Kidney (tissue), 14 donors: ENCODE data around the gene CRBN. TPM values are rescaled to one million over a fixed set of nuclear protein-coding genes. Genes with fewer than 3 reads are reported as not detected.

Experiments
- DNase-seq, 5 donors: peaks; one replicate each; pipeline ENCODE4 v3.0.0-alpha.2; 2013 to 2020
- FAIRE-seq: peaks from 2 replicates; lab custom pipeline; 2012; peaks lifted over from hg19 to GRCh38; lab: Jason Lieb, UNC
- H3K27ac ChIP-seq, 2 donors: one replicate each; pipeline ENCODE4 v1.7.0; 2013; ENCODE audit warnings: low read depth in 2 of 2, low read length in 2 of 2, inconsistent platforms in 1 of 2
- H3K27me3 ChIP-seq: one replicate; pipeline ENCODE4 v1.7.1; 2013; ENCODE audit warnings: low read length, inconsistent platforms; ENCODE audit not compliant: control insufficient read depth, insufficient read depth
- H3K36me3 ChIP-seq, 3 donors: one replicate each; pipeline versions ENCODE4 v1.7.0 to v1.7.1; 2013; ENCODE audit warnings: low read length in 3 of 3, control low read depth in 1 of 3, inconsistent platforms in 1 of 3; ENCODE audit not compliant: insufficient read depth in 3 of 3, control insufficient read depth in 2 of 3
- H3K4me1 ChIP-seq, 3 donors: one replicate each; pipeline versions ENCODE4 v1.7.0 to v1.7.1; 2013; ENCODE audit warnings: low read length in 3 of 3, inconsistent platforms in 1 of 3, low read depth in 1 of 3; ENCODE audit not compliant: control insufficient read depth in 2 of 3, insufficient read depth in 2 of 3
- H3K4me3 ChIP-seq, 3 donors: one replicate each; pipeline versions ENCODE4 v1.7.0 to v1.8.1; 2013; ENCODE audit warnings: low read length in 3 of 3, control low read depth in 1 of 3, inconsistent platforms in 1 of 3
- H3K9ac ChIP-seq, 3 donors: one replicate each; pipeline versions ENCODE4 v1.7.0 to v1.7.1; 2013; ENCODE audit warnings: low read length in 3 of 3, control low read depth in 1 of 3, inconsistent platforms in 1 of 3
- H3K9me3 ChIP-seq, 3 donors: one replicate each; pipeline versions ENCODE4 v1.7.0 to v1.7.1; 2013; ENCODE audit warnings: low read length in 3 of 3, control low read depth in 1 of 3, inconsistent platforms in 1 of 3; ENCODE audit not compliant: control insufficient read depth in 2 of 3, insufficient read depth in 1 of 3
- CTCF ChIP-seq: IDR thresholded peaks from 3 replicates; pipeline ENCODE4 v1.5.1; 2012; ENCODE audit warnings: mild to moderate bottlenecking, moderate library complexity, borderline replicate concordance; ENCODE audit not compliant: insufficient read depth; ENCODE audit errors: extremely low read depth
- intact Hi-C: fragments of 100-400 bp; cut with DNase I; formaldehyde crosslinking; loops from one replicate; pipeline ENCODE4 v1.11.1; 2022
- polyA plus RNA-seq: library from polyadenylated mRNA; stranded (reverse); fragments of 350-450 nt; fragmentation: Illumina TruSeq; extraction: RNeasy Lipid Tissue Mini Kit (QIAGEN cat#74804); gene quantifications from one replicate; pipeline ENCODE4 v1.2.3, GENCODE V29; 2014; ENCODE audit warnings: low read depth, low replicate concordance; ENCODE audit not compliant: insufficient read depth
- total RNA-seq: library from RNA; stranded (reverse); fragmentation: NEBNext Ultra II Directional; extraction: Animal tissue kit (Norgen Biotek cat#: 25700); gene quantifications from one replicate; pipeline ENCODE4 v1.2.1, GENCODE V29; 2021
- donor health status: control.
- donor health status: control.
- donor health status: control.
- donor health status: control.
- donor health status: control.
- donor health status: DM: yes; HTN: yes; CAD: no.
- donor health status: Normal renal cell carcinoma (clear cell type).

Gene CRBN
- total and polyA plus RNA-seq, 2 donors from 2014 or later = 31.0 to 56.7 TPM

- intact Hi-C loops = no loop called here
- DNase-seq (no peak), FAIRE-seq (no peak)
- H3K4me1 ChIP-seq = no peaks in the 10 kb centered on the region
- no peak overlapping the region for H3K4me3 ChIP-seq
- H3K36me3 ChIP-seq = peaks cover 11 to 34% (median 25%) of the 10 kb centered on the region in 3 donors
- no peaks in the 10 kb centered on the region for H3K9me3 ChIP-seq
- H3K9ac ChIP-seq = no peak overlapping the region
- TF ChIP-seq CTCF = no peak
- H3K27me3 ChIP-seq = no peaks in the 10 kb centered on the region
- no peak overlapping the region for H3K27ac ChIP-seq
Observed at GRCh38 chr3:3141939-3142338, 37.6 kb downstream of the CRBN start.

DNA sequence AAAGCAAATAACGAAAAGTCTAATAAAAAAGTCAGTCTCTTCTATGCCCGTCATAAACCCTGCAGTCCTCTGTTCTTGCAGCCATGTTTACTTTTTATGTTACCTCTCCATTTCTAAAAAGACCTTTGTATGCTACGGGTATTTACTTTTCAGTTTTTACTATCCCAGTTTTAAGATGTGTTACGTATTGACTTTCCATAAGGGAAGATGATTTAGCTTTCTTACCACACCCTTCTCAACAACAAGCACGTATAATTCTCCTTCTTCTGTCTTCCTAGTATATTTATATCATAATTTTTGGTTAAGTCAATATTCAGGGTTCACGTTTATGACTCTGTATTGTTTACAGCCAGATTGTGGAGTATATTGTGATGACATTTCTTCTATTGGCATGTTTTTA, 42.0 kb downstream of the CRBN start:
- no peaks in the 10 kb centered on the region for H3K9me3 ChIP-seq
- no peaks in the 10 kb centered on the region for H3K4me1 ChIP-seq
- no peak overlapping the region for H3K4me3 ChIP-seq
- peaks cover 7 to 16% (median 15%) of the 10 kb centered on the region in 3 donors for H3K36me3 ChIP-seq
- no peaks in the 10 kb centered on the region for H3K27me3 ChIP-seq
- no peak overlapping the region for H3K27ac ChIP-seq
- no peak for FAIRE-seq
- intact Hi-C loops = no loop called here
- DNase-seq = no peak
- H3K9ac ChIP-seq = no peak overlapping the region
- TF ChIP-seq CTCF = no peak

GRCh38 chr3:3134750-3135448, 44.6 kb downstream of the CRBN start:
- DNase-seq (no peak), FAIRE-seq (no peak)
- no peaks in the 10 kb centered on the region for H3K27me3 ChIP-seq
- no peak for TF ChIP-seq CTCF
- peaks cover 4 to 15% (median 9%) of the 10 kb centered on the region in 3 donors for H3K36me3 ChIP-seq
- intact Hi-C loops = no loop called here
- no peak overlapping the region for H3K9ac ChIP-seq
- no peaks in the 10 kb centered on the region for H3K4me1 ChIP-seq
- no peak overlapping the region for H3K4me3 ChIP-seq
- no peaks in the 10 kb centered on the region for H3K9me3 ChIP-seq
- no peak overlapping the region for H3K27ac ChIP-seq
